ENCODE measurements around the gene MSI2.

DNA sequence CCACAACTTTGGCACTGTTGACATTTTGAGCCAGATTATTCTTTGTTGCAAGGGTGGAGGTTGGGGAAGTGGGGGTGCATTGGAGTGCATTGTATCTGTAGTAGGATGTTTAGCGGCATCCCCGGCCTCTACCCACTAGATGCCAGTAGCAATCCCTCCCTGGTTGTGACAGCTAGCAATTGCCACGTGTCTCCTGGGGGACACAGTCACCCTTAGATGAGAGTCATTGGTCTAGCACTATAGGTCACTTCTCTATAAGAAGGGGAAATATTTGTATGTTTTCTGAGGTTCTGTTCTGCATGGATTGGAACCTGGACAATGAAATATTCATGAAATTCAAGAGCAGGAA, 32.4 kb downstream of the MSI2 start:
- TF ChIP-seq, protein P1, sequence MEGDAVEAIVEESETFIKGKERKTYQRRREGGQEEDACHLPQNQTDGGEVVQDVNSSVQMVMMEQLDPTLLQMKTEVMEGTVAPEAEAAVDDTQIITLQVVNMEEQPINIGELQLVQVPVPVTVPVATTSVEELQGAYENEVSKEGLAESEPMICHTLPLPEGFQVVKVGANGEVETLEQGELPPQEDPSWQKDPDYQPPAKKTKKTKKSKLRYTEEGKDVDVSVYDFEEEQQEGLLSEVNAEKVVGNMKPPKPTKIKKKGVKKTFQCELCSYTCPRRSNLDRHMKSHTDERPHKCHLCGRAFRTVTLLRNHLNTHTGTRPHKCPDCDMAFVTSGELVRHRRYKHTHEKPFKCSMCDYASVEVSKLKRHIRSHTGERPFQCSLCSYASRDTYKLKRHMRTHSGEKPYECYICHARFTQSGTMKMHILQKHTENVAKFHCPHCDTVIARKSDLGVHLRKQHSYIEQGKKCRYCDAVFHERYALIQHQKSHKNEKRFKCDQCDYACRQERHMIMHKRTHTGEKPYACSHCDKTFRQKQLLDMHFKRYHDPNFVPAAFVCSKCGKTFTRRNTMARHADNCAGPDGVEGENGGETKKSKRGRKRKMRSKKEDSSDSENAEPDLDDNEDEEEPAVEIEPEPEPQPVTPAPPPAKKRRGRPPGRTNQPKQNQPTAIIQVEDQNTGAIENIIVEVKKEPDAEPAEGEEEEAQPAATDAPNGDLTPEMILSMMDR (conservative IDR thresholded peaks at IDR 0.05; ENCODE audit: low read length): no peak
- TF ChIP-seq EZH2phosphoT487 (IDR thresholded peaks at IDR 0.05; ENCODE audit: borderline replicate concordance, low read depth, low read length): no peak
